HepG2 (cell line): ENCODE results near the gene TARS3. TPM values are rescaled to one million over a fixed set of nuclear protein-coding genes. Genes with fewer than 3 reads are reported as not detected.

Experiments
- AHR ChIP-seq: IDR thresholded peaks from 2 replicates; pipeline ENCODE4 v1.6.1; 2018; ENCODE audit warnings: missing genetic modification reagents, missing compliant biosample characterization
- CCAR2 ChIP-seq: fragments of 200-400 bp; formaldehyde crosslinking; optimal IDR thresholded peaks from 2 replicates; pipeline ENCODE3; 2018; ENCODE audit warnings: low read depth, mild to moderate bottlenecking, low read length, moderate library complexity
- CCDC6 ChIP-seq: sonication (generic); formaldehyde crosslinking; IDR thresholded peaks from 2 replicates; pipeline ENCODE4 v1.8.1; 2022; ENCODE audit warnings: mild to moderate bottlenecking, missing genetic modification reagents, moderate library complexity
- CHCHD3 ChIP-seq: sonication (generic); formaldehyde crosslinking; IDR thresholded peaks from 2 replicates; pipeline ENCODE4 v1.8.0; 2022; ENCODE audit warnings: mild to moderate bottlenecking, missing genetic modification reagents, moderate library complexity
- DPF2 ChIP-seq: sonication (generic); formaldehyde crosslinking; IDR thresholded peaks from 2 replicates; pipeline ENCODE4 v1.4.0; 2020; ENCODE audit warnings: mild to moderate bottlenecking, low read depth, missing genetic modification reagents, borderline replicate concordance
- POGZ ChIP-seq: sonication (generic); formaldehyde crosslinking; IDR thresholded peaks from 2 replicates; pipeline ENCODE4 v1.4.0; 2020; ENCODE audit warnings: mild to moderate bottlenecking, missing genetic modification reagents
- RCOR2 ChIP-seq: IDR thresholded peaks from 2 replicates; pipeline ENCODE4 v1.6.1; 2016; ENCODE audit warnings: missing biosample characterization, missing genetic modification reagents
- REXO4 ChIP-seq: sonication (generic); formaldehyde crosslinking; IDR thresholded peaks from 2 replicates; pipeline ENCODE4 v1.8.0; 2022; ENCODE audit warnings: missing genetic modification reagents, mild to moderate bottlenecking, borderline replicate concordance
- SKI ChIP-seq: fragments of 450-650 bp; IDR thresholded peaks from one replicate; pipeline ENCODE4 v1.6.1; 2018; ENCODE audit warnings: mild to moderate bottlenecking; ENCODE audit not compliant: partially characterized antibody
- SNRNP70 ChIP-seq: fragments of 200-400 bp; formaldehyde crosslinking; IDR thresholded peaks from 2 replicates; pipeline ENCODE4 v1.6.1; 2017; ENCODE audit warnings: mild to moderate bottlenecking, low read depth, low read length, moderate library complexity
- SOX5 ChIP-seq: IDR thresholded peaks from 2 replicates; pipeline ENCODE4 v1.6.1; 2016; ENCODE audit warnings: borderline replicate concordance
- ZFP82 ChIP-seq: sonication (generic); formaldehyde crosslinking; IDR thresholded peaks from 2 replicates; pipeline ENCODE4 v1.5.1; 2020; ENCODE audit warnings: mild to moderate bottlenecking, missing genetic modification reagents, borderline replicate concordance
- ZNF446 ChIP-seq: sonication (generic); formaldehyde crosslinking; IDR thresholded peaks from 2 replicates; pipeline ENCODE4 v1.5.0; 2020; ENCODE audit warnings: mild to moderate bottlenecking, missing genetic modification reagents
- ZNF790 ChIP-seq: sonication (generic); formaldehyde crosslinking; IDR thresholded peaks from 2 replicates; pipeline ENCODE4 v1.8.0; 2022; ENCODE audit warnings: missing genetic modification reagents, mild to moderate bottlenecking, borderline replicate concordance
- ZSCAN31 ChIP-seq: sonication (generic); formaldehyde crosslinking; IDR thresholded peaks from 2 replicates; pipeline ENCODE4 v1.5.0; 2020; ENCODE audit warnings: low read depth, mild to moderate bottlenecking, missing genetic modification reagents
- polyA plus RNA-seq, 8 experiments: library from polyadenylated mRNA; depleted of rRNA in 3 of 8; stranded (reverse) in 7 of 8; unstranded in 1 of 8; fragments of >200 nt; fragmentation: Illumina TruSeq in 4 of 8; extraction: Trizol in 4 of 8; gene quantifications; 2 replicates each; pipeline versions ENCODE4 v1.2.1 to v1.2.3, GENCODE V29; 2011 to 2016; ENCODE audit warnings: low read depth in 4 of 8, missing spikeins in 1 of 8, mixed read lengths in 1 of 8; ENCODE audit not compliant: insufficient read depth in 1 of 8
- total RNA-seq, 5 experiments: library from RNA; depleted of rRNA; stranded (reverse); fragments of >200 nt; fragmentation: Illumina TruSeq; extraction: Trizol; gene quantifications; 2 replicates each; pipeline ENCODE4 v1.2.3, GENCODE V29; 2016; ENCODE audit warnings: low read depth in 1 of 5
- TF ChIP-seq, protein P1 (sequence below): sonication (generic); formaldehyde crosslinking; IDR thresholded peaks from 2 replicates; pipeline ENCODE4 v1.4.0; 2020; ENCODE audit warnings: missing genetic modification reagents
- TF ChIP-seq, protein P2 (sequence below): sonication (generic); formaldehyde crosslinking; IDR thresholded peaks from 2 replicates; pipeline ENCODE4 v1.4.0; 2020; ENCODE audit warnings: missing genetic modification reagents
- TF ChIP-seq, protein P3 (sequence below): sonication (generic); formaldehyde crosslinking; IDR thresholded peaks from 2 replicates; pipeline ENCODE4 v1.4.0; 2020; ENCODE audit warnings: missing genetic modification reagents, borderline replicate concordance
- TF ChIP-seq, protein P4 (sequence below): IDR thresholded peaks from 2 replicates; pipeline ENCODE4 v1.6.1; 2016; ENCODE audit warnings: missing compliant biosample characterization, missing genetic modification reagents, borderline replicate concordance

Gene TARS3
- total and polyA plus RNA-seq, 2 of the 13 experiments (the other 11 are each of a cell fraction or from before 2014, with no cell fraction given): 4.1 to 11.7 TPM

DNA sequence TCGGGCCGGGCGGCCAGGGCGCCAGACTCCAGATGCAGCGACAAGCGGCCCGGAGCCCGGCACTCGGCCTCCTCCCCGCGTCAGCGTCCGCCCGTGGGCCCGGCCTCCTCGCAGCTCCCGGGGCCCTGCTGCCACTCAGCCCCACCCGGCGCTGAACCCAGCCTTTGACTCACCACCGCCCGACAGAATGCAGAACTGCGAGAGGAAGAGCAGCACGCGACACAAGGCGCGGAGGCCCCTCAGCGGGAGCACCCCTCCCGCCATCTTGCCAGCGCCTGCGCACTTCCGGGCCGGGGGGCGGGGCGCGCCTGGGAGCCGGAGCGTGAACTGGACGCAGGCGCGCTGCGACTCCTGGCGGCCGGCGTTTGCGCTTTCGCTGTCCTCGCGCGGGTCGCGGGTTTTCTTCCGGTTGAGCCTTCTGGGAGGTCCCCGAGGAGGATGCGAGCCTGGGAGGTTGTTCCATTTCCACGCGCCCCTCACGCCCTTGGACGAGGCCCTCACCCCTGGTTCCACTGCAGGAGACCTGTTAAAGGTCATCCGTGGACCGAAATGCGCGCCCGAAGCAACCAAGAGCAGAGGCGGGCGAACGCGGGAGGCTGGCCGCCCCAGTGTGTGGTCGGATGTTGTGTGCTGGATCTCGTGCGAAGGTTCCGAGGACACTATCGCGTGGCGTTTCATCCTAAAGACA, 72.0 kb downstream of the TARS3 start, which contains the start of gene TM2D3 (continued):
- TF ChIP-seq, protein P1, sequence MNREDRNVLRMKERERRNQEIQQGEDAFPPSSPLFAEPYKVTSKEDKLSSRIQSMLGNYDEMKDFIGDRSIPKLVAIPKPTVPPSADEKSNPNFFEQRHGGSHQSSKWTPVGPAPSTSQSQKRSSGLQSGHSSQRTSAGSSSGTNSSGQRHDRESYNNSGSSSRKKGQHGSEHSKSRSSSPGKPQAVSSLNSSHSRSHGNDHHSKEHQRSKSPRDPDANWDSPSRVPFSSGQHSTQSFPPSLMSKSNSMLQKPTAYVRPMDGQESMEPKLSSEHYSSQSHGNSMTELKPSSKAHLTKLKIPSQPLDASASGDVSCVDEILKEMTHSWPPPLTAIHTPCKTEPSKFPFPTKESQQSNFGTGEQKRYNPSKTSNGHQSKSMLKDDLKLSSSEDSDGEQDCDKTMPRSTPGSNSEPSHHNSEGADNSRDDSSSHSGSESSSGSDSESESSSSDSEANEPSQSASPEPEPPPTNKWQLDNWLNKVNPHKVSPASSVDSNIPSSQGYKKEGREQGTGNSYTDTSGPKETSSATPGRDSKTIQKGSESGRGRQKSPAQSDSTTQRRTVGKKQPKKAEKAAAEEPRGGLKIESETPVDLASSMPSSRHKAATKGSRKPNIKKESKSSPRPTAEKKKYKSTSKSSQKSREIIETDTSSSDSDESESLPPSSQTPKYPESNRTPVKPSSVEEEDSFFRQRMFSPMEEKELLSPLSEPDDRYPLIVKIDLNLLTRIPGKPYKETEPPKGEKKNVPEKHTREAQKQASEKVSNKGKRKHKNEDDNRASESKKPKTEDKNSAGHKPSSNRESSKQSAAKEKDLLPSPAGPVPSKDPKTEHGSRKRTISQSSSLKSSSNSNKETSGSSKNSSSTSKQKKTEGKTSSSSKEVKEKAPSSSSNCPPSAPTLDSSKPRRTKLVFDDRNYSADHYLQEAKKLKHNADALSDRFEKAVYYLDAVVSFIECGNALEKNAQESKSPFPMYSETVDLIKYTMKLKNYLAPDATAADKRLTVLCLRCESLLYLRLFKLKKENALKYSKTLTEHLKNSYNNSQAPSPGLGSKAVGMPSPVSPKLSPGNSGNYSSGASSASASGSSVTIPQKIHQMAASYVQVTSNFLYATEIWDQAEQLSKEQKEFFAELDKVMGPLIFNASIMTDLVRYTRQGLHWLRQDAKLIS (CRISPR knock-in tag): no peak
- TF ChIP-seq RCOR2 (0 out of 2 replicates have a peak, but pooled peaks have one; percentile 25), SOX5 (CRISPR knock-in tag) (peak; percentile 23; the same call in 1 of the 2 replicates), CCDC6 (peak; percentile 91), AHR (CRISPR knock-in tag) (peak; percentile 50; the same call in 1 of the 2 replicates), SNRNP70 (no peak), SKI (peak; percentile 39), ZNF446 (CRISPR knock-in tag) (no peak), ZSCAN31 (CRISPR knock-in tag) (no peak; the same call in none of the 2 replicates), ZNF790 (CRISPR knock-in tag) (peak; percentile 67; the same call in 1 of the 2 replicates), ZFP82 (CRISPR knock-in tag) (peak; percentile 94; the same call in 1 of the 2 replicates), POGZ (CRISPR knock-in tag) (peak; percentile 85), CCAR2 (no peak), CHCHD3 (CRISPR knock-in tag) (peak; percentile 55; the same call in 1 of the 2 replicates), REXO4 (CRISPR knock-in tag) (no peak; the same call in 1 of the 2 replicates), DPF2 (CRISPR knock-in tag) (no peak)
- TF ChIP-seq, protein P2, sequence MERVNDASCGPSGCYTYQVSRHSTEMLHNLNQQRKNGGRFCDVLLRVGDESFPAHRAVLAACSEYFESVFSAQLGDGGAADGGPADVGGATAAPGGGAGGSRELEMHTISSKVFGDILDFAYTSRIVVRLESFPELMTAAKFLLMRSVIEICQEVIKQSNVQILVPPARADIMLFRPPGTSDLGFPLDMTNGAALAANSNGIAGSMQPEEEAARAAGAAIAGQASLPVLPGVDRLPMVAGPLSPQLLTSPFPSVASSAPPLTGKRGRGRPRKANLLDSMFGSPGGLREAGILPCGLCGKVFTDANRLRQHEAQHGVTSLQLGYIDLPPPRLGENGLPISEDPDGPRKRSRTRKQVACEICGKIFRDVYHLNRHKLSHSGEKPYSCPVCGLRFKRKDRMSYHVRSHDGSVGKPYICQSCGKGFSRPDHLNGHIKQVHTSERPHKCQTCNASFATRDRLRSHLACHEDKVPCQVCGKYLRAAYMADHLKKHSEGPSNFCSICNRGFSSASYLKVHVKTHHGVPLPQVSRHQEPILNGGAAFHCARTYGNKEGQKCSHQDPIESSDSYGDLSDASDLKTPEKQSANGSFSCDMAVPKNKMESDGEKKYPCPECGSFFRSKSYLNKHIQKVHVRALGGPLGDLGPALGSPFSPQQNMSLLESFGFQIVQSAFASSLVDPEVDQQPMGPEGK: peak; percentile 37; the same call in 1 of the 2 replicates
- TF ChIP-seq, protein P3, sequence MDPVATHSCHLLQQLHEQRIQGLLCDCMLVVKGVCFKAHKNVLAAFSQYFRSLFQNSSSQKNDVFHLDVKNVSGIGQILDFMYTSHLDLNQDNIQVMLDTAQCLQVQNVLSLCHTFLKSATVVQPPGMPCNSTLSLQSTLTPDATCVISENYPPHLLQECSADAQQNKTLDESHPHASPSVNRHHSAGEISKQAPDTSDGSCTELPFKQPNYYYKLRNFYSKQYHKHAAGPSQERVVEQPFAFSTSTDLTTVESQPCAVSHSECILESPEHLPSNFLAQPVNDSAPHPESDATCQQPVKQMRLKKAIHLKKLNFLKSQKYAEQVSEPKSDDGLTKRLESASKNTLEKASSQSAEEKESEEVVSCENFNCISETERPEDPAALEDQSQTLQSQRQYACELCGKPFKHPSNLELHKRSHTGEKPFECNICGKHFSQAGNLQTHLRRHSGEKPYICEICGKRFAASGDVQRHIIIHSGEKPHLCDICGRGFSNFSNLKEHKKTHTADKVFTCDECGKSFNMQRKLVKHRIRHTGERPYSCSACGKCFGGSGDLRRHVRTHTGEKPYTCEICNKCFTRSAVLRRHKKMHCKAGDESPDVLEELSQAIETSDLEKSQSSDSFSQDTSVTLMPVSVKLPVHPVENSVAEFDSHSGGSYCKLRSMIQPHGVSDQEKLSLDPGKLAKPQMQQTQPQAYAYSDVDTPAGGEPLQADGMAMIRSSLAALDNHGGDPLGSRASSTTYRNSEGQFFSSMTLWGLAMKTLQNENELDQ (CRISPR knock-in tag): no peak
- TF ChIP-seq, protein P4, sequence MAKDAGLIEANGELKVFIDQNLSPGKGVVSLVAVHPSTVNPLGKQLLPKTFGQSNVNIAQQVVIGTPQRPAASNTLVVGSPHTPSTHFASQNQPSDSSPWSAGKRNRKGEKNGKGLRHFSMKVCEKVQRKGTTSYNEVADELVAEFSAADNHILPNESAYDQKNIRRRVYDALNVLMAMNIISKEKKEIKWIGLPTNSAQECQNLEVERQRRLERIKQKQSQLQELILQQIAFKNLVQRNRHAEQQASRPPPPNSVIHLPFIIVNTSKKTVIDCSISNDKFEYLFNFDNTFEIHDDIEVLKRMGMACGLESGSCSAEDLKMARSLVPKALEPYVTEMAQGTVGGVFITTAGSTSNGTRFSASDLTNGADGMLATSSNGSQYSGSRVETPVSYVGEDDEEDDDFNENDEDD (CRISPR knock-in tag): peak; percentile 84
